Hepatic stellate cell (primary cell): ENCODE measurements around the gene CRYZ.
A peak's percentile ranks its signal among the peaks of the same experiment; 100 is the strongest.
"Not testable (repeated sequence)": the region's sequence is repeated elsewhere in the genome, so short reads cannot be mapped to it uniquely, and the experiment has no call there.

Experiments
- DNase-seq: peaks from one replicate; pipeline ENCODE4 v3.0.0; 2011; ENCODE audit warnings: low spot score

The CRYZ gene

GRCh38 chr1:74732960-74733603 lies at the start of gene CRYZ, which contains the start of gene TYW3:
Gene CRYZ, minus strand, starts transcription at chr1:74733050. Its CDS starts 8,229 bp downstream, at chr1:74724821.
Gene TYW3, plus strand, starts transcription at chr1:74733152. Its CDS starts 93 bp downstream, at chr1:74733245.
- peak; percentile 65 for DNase-seq

DNA sequence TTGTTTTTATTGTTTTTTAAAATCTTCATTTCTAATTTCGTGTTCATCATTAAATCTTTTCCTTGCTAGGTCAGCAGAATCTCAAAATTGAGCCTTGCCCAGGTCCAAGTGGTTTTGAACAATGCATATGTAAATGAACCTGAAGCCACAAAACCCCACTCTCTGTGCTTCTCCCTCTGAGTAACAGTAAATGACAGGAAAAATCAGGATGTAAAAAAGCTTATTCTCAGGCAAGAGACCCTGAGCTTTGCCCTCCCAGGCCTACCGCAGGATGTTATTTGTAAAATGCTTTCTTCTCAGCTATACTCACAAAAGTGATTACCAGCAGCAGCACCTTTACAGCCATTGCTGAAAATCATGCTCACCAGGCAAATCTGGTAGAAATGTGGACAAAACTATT lies 47.7 kb upstream of the CRYZ start:
- no peak for DNase-seq

- DNase-seq: no peak
Observed at GRCh38 chr1:74779750-74780149, 46.9 kb upstream of the CRYZ start.

DNA sequence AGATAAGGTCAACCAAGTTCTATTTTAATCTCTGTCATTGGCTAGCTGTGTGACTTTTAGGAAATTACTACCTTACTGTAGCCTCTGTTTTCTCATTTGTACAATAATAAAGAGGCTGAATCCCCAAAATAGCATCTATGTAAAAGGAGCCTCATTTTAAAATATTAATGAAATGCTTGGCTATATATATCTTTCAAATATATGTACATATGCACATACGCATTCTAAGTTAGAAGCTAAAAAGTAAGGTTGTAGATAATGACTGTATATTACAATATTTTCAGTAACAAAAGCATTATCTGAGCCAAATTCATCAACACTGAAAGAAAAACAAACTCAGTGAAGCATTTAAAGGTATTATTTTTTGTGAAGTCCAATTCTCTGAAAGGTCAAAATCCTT lies 44.7 kb upstream of the CRYZ start:
- DNase-seq: no peak

DNA sequence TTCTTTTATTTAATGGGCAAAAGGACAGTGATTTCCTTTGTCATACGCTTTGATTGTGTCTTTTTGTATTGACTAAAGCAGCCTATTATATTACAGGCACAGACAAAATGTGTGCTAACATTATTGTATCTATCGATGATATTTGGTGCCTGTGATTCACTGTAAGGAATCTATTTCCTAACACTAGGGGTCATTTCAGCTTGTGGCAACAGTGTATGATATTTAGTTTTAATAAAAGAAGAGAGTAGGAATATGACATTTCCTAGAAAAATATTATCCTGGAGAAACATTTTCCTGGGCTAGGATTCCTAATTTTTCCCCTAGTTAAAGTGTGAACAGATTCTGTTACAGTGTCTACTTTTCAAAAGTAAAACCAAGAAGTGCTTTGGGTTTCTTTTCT lies 42.9 kb upstream of the CRYZ start:
- DNase-seq: no peak

DNA sequence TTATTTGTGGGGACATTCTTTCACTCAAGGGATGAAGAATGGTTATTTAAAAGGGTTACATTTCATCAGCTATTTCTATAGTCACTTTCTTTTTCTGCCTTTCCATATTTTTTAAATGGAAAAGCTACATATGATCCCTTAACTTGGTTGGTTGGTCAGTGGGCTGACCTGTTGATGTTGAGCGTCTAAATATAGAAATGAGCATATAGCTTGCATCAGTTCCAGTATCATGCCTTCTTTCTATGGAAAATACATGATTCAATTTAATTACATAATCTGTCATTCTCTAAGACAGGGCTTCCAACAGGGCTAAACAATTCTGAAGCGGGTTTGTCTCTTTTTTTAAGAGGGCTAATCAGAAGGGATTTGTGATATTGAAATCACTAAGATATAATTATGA lies 40.7 kb upstream of the CRYZ start:
- DNase-seq: no peak

DNA sequence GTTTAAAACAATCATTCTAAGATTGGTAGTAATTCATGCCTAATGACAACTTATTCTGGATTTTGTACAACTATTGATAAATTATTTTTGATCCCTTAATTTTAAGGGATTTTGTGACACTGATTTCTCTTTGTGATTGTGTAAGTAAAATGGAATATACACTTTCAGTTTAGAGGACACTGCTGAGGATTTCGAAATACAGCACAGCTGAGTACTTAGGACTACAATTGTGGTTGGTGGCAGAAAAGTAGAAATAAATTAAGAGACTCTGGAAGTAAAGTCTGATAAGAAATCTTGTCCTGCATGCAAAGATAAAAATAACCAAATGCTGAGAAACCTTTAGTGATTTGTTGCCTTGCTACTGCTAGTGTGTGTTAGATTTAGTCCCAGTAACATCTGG lies 40.1 kb upstream of the CRYZ start:
- DNase-seq: no peak

- DNase-seq: no peak
Observed at GRCh38 chr1:74771913-74772515, 39.2 kb upstream of the CRYZ start.

GRCh38 chr1:74767490-74767889 lies 34.6 kb upstream of the CRYZ start:
- DNase-seq: no peak

GRCh38 chr1:74766579-74766978 lies 33.7 kb upstream of the CRYZ start:
- DNase-seq: no peak

- no peak for DNase-seq
Observed at GRCh38 chr1:74763807-74764206, 31.0 kb upstream of the CRYZ start.

- DNase-seq: not testable (repeated sequence)
Observed at GRCh38 chr1:74756650-74757049, 23.8 kb upstream of the CRYZ start.

- no peak for DNase-seq
Observed at GRCh38 chr1:74755475-74755874, 22.6 kb upstream of the CRYZ start.

GRCh38 chr1:74753104-74753503 lies 20.3 kb upstream of the CRYZ start:
- DNase-seq: no peak

DNA sequence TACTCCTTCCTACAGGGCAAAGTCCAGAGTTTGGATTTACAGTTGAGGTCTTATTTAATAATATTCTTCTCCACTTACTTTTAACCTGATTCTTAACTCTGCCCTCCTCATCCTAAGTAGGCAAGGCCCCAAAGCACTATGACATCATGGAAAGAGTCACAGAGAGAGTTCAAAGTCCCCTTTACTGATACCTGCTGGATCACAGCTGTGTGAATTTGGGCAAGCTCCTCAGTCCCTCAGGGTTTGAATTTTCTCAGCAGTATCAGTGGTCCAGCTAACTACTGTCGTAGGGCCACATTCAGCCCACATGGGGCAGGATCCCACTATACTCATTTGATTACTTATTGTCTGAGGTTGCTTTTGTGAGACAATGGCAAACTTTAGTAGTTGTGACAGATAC lies 16.1 kb upstream of the CRYZ start:
- DNase-seq: no peak

GRCh38 chr1:74745247-74745646 lies 12.4 kb upstream of the CRYZ start:
- DNase-seq: not testable (repeated sequence)

GRCh38 chr1:74740307-74740980 lies 7.6 kb upstream of the CRYZ start:
- not testable (repeated sequence) for DNase-seq

- DNase-seq: no peak
Observed at GRCh38 chr1:74737333-74737732, 4.5 kb upstream of the CRYZ start.

DNA sequence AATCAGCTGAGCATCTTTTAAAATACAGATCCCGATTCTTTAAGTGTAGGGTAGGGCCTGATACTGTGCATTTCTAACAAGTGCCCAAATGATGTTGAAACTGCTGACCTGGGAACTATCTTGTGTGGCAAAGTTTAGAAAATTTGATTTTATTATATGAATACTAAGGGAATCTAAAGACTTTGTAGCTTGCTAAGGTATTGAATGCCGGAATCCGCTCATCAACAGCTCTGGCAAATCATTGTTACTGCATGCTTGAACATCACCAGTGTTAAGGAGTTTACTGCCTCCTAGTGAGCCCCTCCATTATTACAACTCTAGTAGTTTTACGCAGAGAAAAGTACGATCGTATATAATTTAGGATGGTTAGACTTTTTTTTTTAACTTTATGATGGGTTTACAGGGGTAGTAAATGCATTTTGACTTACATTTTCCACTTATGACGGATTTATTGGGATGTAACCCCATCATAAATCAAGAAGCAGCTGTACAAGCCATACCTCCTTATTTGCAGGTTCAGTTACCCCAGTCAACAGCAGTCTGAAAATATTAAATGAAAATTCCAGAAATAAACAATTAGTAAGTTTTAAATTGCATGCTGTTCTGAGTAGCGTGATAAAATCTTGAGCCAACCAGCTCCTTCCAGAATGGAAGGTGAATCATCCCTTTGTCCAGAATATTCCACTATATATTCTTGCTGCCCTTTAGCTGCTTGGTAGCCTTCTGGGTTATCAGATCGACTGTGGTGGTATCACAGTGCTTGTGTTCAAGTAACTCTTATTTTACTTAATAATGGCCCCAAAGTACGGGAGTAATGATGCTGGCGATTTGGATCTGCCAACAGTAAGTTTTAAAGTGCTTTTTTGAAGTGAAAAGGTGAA lies 994 bp upstream of the CRYZ start:
- DNase-seq: peak; percentile 45

DNA sequence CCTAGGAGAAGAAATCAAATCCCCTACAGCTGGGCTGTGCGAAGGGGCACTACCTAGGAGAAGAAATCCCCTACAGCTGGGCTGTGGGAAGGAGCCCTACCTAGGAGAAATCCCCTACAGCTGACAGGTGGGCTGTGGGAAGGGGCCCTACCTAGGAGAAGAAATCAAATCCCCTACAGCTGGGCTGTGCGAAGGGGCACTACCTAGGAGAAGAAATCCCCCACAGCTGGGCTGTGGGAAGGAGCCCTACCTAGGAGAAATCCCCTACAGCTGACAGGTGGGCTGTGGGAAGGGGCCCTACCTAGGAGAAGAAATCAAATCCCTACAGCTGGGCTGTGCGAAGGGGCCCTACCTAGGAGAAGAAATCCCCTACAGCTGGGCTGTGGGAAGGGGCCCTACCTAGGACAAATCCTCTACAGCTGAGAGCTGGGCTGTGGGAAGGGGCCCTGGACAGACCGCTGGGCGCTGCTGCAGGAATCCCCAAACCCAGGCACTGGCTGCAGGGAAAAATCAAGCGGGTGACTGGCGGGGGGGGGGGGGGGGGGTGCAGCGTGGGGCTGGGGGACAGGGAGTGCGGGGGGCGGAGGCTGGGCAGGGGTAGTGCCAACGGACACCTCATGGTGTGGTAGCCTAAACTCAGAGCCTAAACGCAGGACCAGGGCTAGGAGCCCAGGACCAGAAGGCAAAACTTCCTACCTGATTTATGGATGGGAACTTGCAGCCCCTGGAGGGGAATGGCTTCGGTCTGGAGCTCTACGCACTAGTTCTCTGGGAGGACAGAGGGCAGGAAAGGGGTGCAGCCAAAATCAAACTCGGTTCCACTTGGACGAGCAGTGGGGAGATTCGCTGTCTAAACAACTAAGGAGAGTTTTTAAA lies 541 bp downstream of the CRYZ start:
- DNase-seq: not testable (repeated sequence)

DNA sequence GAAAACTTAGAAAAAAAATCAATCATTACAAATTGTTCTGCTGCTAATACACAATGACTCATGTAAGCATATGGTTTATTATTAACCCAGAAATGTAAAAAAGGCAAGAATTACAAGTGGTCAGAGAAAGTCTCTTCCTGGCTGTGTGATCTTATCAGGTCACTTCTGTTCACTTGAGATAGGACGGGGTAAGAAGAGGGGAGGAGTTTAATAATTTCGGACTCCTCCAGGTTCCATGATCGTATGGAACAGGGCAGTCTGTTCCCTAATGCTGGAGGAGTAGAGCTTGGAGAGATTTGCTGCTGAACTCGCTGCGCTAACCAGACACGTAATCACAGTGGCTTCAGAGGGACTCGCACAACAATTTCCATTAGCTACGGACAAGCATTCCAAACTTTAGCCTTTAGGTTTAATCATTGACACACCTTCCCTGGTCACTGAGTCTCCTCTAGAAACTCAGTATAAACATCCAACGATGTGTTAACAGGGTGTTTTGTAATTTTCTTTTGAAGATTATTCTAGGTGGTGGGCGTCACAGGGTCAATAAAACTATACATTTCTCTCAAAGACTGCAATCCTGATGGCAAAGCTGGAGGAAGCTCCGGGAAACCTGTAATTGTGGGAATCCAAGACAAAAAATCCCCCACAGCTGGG lies 1.3 kb downstream of the CRYZ start:
- peak; percentile 11 for DNase-seq
